NCI-H446 (cell line): Measurements from ENCODE around the gene ZFYVE21.

Experiments used
- DNase-seq, 2 experiments: peaks; one replicate each; lab custom pipeline; 2025; lab: John Stamatoyannopoulos, UW

ZFYVE21 gene

DNA sequence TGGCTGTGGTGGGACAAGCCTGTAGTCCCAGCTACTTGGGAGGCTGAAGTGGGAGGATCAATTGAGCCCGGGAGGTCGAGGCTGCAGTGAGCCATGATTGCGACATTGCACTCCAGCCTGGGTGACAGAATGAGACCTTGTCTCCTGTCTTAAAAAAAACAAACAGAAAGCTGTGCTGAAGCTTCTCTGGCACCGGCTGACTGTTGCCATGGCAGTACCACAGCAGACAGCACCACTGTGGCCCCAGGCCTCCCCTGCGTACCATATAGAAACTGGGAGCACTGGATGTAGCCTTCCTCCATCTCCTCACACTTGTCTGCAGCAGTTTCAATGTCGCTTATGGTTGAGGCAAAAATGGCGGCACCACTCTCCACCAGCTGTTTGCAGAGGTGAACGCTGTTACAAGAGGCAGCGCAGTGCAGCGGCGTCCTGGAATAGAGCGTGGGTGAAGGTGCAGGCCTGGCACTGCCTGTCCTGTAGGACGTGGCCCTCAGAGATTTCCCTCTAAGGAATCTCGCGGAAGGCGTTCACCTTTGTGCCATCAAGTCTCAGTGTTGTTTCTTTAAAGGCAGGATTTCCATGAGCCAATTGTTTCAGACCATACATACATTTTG, 21.9 kb downstream of the ZFYVE21 start:
- no peak for DNase-seq

DNA sequence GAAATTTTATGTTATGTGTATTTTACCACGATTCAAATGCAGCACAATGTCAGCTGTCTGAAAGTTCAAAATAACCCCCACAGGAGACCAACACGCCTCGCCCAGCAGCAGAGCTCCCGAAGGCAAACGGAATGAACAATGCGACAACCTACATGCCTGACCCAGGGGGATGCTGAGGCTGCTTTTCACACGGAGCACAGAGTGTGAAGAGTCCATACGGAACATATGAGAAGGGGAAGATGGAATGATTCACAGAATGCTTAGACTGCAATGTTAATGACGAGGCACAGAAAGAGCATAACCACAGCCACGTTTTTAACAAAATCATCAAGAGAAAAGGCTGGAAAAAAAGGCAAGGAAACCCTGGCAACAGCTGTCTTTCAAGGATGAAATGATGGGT, 22.6 kb downstream of the ZFYVE21 start:
- DNase-seq: no peak

DNA sequence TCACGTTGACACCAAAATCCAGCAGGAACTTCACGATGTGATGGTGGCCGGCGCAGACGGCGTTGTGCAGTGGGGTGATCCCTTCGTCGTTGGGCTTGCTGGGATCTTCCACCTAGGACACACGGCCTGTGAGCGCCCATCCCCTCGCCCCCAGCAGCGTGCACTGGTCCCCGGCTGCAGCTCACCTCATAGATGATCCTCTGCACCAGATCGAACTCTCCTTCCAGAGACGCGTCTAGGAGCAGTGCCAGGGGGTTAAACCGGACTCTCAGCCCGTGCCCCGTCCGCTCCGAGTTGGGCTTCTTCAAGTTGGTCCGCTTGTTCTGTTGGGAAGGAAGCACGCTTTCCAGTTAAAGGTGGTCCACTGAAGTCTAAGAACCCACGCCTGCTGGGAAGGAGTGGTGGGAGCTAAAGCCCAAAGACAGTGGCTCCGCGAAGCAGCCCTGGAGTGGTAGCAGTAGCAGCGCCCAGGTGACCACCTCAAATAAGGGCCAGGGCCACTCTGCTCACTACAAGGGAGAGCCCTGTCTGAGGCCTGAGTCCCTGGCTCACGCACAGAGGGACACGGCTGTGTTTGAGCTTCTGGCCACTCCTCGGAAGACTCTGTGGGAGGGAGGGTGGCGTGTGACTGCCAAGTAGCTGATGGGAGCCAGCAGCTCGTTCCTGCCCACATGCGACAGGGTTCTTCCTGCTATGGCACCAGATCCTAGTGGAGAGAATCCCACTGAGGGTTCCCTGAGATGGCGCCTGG, 23.3 kb downstream of the ZFYVE21 start:
- no peak for DNase-seq

GRCh38 chr14:103739466-103739792, 23.8 kb downstream of the ZFYVE21 start:
- no peak for DNase-seq

DNA sequence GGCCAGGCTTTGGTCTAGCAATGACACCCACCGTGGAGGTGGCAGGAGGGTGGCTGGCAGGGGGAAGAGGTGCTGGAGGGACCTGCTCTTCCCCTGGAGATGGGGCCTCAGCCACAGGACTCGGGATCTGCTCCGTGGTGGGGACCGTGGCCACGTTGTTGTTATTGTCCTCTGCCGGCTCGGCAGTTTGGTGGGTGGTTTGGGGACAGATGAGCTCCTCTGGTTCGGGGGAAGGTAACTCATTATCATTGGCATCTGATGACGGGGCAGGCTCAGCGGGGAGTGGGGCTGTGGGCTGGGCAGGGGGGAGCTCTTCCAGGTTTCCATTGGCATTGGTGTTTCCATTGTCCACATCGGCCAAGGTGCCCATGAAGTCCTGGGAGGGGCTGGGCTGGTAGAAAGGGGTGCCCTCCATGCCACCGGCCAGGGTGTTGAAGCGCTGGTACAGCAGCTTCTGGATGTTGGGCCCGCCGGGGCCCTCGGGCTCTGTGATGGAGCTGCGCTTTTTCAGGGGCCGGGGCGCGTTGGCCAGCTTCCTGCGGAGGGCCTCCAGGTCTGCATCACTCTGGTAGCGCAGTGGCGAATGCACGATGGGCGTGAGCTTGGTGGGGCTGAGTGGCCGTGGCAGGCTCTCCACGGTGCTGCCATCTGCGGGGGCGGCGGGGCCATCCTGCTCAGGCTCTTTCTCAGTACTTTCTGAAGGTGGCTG, 24.3 kb downstream of the ZFYVE21 start:
- DNase-seq: no peak

- DNase-seq: no peak
These were observed 25.5 kb downstream of the ZFYVE21 start for GRCh38 chr14:103740991-103741689.

DNA sequence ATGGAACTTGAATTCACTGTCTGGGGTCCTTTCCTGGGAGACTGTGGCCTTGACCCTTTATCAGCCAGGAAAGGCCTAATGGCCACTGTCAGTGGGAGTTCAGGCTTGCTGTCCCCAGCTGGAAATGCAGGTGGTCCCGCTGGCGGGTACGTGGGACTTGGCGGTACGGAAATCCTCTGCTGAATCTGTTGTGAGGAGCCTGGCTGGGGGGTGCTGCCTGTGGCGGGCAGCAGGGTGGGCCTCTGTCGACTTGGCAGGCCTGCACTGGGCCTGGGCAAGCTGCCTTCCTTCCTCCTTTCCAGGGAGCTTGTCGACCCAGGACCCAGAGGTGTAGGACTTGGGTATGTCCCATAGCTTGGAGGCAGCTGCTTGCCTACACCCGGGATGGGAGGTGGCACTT, 26.3 kb downstream of the ZFYVE21 start:
- no peak for DNase-seq

GRCh38 chr14:103742499-103743255, 27.1 kb downstream of the ZFYVE21 start:
- no peak for DNase-seq

GRCh38 chr14:103743691-103744090, 28.1 kb downstream of the ZFYVE21 start:
- DNase-seq: no peak

DNA sequence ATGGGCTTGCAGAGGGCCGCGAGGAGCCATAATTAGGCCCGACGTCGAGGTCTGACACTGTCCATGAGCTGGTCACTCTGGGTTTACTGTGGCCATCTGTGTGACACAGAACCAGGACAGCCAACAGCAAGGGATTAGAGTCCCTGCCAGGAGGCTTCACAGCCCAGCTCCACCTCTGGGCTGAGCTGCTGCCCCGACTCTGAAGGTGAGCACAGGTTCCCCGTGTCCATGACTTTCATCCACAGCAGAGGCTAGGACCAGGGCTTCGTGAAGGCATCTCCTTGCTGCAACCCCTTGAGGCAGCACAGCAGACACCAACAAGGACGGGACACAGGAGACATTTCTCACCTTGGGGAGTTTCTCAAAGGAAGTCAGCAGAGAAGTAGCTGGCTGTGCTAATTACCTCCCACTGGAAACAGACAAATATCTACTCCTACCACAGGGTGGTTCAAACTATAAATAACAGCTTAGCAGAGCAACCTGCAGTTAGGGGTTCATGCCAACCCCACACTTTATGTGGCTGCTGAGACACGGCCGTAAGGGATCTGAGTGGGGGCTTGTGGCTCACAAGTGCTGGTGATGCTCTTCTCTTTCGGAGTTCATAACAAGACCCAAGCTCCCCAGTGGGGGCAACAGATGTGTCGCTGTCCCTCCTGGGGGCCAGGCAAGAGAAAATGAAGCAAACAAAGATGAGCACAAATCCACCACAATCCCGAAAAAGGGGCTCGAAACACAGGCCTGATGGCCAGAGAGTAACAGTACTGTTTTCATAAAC, 29.2 kb downstream of the ZFYVE21 start:
- no peak for DNase-seq

DNA sequence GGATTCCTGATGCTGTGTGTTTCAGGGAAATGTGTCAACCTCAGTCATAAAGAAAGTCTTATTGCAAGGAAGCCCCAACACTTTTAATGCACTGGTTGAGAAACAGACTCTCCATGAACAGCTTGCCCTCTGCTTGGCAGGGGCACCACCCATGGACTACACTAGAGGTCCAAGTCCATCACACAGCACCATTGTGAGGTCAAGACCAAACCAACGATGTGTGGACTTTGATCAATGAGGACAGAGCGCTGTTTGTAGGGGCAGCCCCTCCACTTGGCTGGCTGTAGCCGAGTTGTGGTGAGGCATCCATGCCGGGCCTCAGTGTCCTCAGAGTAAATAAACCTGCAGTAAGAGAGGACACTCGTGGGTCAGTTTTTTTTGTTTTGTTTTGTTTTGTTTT, 29.8 kb downstream of the ZFYVE21 start:
- DNase-seq: no peak

- no peak for DNase-seq
These were observed 31.1 kb downstream of the ZFYVE21 start for GRCh38 chr14:103746701-103747100.

DNA sequence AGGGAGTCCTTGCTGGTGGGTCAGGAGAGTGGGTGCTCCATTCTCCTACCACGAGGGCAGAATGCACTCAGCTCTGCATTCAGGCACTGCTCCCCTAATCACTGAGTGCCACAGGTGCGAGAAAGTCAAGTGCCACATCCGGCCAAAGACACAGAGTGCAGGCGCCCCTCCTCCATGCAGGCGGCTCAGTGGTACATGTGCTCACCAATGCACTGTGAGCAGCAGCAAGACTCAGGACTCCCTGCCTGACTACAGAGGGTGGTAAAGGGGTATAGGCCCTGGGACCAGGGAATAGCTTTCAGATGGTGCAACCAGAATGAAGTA, 32.9 kb downstream of the ZFYVE21 start:
- no peak for DNase-seq

DNA sequence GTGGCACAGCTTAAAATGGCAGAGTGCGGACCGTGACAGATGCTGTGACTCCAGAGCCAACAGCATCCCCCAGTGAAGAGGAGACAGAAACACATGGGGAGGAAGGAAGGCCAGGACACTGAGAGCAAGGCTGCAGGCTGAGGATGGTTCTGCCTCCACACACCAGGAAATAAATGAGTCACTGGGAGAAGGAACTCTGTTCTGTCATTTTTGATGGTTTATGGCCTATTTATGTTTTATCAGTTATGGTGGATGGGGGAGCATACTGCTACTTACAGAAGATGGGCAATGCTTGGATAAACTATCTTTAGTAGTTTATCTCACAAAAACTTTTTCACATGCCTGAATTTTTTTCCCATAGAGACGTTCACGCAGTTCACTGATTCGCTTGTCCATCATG, 33.8 kb downstream of the ZFYVE21 start:
- DNase-seq: no peak

DNA sequence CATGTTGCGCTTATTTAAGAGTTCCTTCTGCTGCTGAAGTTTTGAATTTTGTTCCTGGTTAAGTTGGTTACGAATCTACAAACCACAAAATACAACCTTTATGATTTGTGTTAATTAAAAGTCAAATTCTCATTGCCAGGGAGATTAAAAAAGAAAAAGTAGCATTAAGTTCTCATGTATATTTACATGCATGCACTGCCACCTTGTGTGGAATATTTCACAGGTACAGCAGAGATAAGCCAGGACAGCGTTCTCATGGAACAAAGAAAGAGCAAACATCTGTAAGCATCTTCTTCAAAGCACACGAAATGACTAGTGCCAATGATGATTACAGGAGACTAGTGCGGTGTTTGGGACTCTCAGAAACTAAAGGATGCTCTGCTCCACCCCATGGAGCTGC, 34.2 kb downstream of the ZFYVE21 start:
- no peak for DNase-seq

GRCh38 chr14:103753774-103754173, 38.2 kb downstream of the ZFYVE21 start:
- no peak for DNase-seq

- no peak for DNase-seq
These were observed 39.5 kb downstream of the ZFYVE21 start for GRCh38 chr14:103755060-103755459.

- no peak for DNase-seq
These were observed 42.6 kb downstream of the ZFYVE21 start for GRCh38 chr14:103758059-103758776.

GRCh38 chr14:103762036-103762435, 46.4 kb downstream of the ZFYVE21 start:
- no peak for DNase-seq

DNA sequence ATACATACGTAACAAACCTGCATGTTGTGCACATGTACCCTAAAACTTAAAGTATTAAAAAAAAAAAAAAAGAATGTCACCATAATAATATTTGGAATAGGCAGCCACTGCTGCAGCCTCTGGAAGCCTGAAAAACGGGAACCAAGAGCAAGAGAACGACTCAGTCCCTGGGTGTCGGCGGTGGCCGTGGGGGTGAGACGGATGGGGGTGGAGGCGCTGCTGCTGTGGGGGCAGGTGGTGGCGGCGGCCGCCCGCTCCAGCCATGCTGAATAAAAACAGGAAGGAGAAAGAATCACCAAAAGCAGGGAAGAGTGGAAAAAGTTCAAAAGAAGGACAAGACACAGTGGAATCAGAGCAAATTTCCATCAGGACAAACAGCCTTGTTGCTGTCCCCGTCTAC, 46.9 kb downstream of the ZFYVE21 start:
- DNase-seq: no peak
